ENCODE measurements around the gene MAP3K12.

The MAP3K12 gene

GRCh38 chr12:53478865-53479264 lies 20.4 kb downstream of the MAP3K12 start:
- WGBS: 85% methylated on average over 1 of the region's 1 CpG
- Histone ChIP-seq H2BK120ac (ENCODE audit: low read depth, low read length) (no peak overlapping the region), H3K4me2 (ENCODE audit: low read length, poor library complexity, severe bottlenecking) (no peak overlapping the region), H3K4me1 (ENCODE audit: control insufficient read depth, insufficient read depth, low read depth, low read length) (peaks cover 14% of the 10 kb centered on the region), H3K79me1 (replicated peaks; ENCODE audit: low read length, poor library complexity, severe bottlenecking) (peaks cover 7% of the 10 kb centered on the region), H3K4me3 (ENCODE audit: insufficient read depth in 1 of 2, low read depth in 1 of 2, low read length in 2 of 2) (no peak overlapping the region), H4K8ac (ENCODE audit: low read length) (no peak overlapping the region), H3K4ac (ENCODE audit: low read depth in 1 of 2, low read length in 2 of 2) (no peak overlapping the region), H2BK15ac (ENCODE audit: low read depth, poor library complexity, severe bottlenecking) (no peak overlapping the region), H3K18ac (ENCODE audit: low read depth in 1 of 2, low read length in 2 of 2) (no peak overlapping the region), H3K27me3 (ENCODE audit: control insufficient read depth in 1 of 2, insufficient read depth in 1 of 2, low read length in 2 of 2) (no peaks in the 10 kb centered on the region), H2AK5ac (ENCODE audit: low read length, severe bottlenecking) (no peak overlapping the region), H4K91ac (ENCODE audit: low read length) (no peak overlapping the region), H3K23ac (ENCODE audit: low read length in 2 of 2) (no peak overlapping the region), H2AFZ (ENCODE audit: low read depth, low read length) (no peak overlapping the region), H3K36me3 (ENCODE audit: control insufficient read depth in 1 of 2, insufficient read depth in 2 of 2, low read depth in 1 of 2, low read length in 2 of 2) (peaks cover 51 to 91% of the 10 kb centered on the region in 2 experiments), H3K27ac (ENCODE audit: low read length, poor library complexity, severe bottlenecking) (peak overlapping the region; percentile 28), H3K9me3 (ENCODE audit: control insufficient read depth, low read length) (no peaks in the 10 kb centered on the region), H3K14ac (ENCODE audit: low read length in 2 of 2) (no peak overlapping the region), H2BK12ac (ENCODE audit: low read length in 2 of 2) (no peak overlapping the region), H2BK5ac (ENCODE audit: low read depth, low read length, poor library complexity, severe bottlenecking) (no peak overlapping the region), H3K9ac (ENCODE audit: low read length) (peak overlapping the region; percentile 81)
- DNase-seq: peak; percentile 68

GRCh38 chr12:53476769-53477209 lies 22.5 kb downstream of the MAP3K12 start:
- Histone ChIP-seq H3K4me2 (ENCODE audit: low read length, poor library complexity, severe bottlenecking) (no peak overlapping the region), H2BK12ac (ENCODE audit: low read length in 2 of 2) (no peak overlapping the region), H3K18ac (ENCODE audit: low read depth in 1 of 2, low read length in 2 of 2) (no peak overlapping the region), H3K4me3 (ENCODE audit: insufficient read depth in 1 of 2, low read depth in 1 of 2, low read length in 2 of 2) (no peak overlapping the region), H2AFZ (ENCODE audit: low read depth, low read length) (no peak overlapping the region), H3K4me1 (ENCODE audit: control insufficient read depth, insufficient read depth, low read depth, low read length) (peaks cover 9% of the 10 kb centered on the region), H3K79me1 (replicated peaks; ENCODE audit: low read length, poor library complexity, severe bottlenecking) (peaks cover 3% of the 10 kb centered on the region), H3K9ac (ENCODE audit: low read length) (peak overlapping the region; percentile 72), H3K9me3 (ENCODE audit: control insufficient read depth, low read length) (no peaks in the 10 kb centered on the region), H4K8ac (ENCODE audit: low read length) (no peak overlapping the region), H2BK15ac (ENCODE audit: low read depth, poor library complexity, severe bottlenecking) (no peak overlapping the region), H2BK120ac (ENCODE audit: low read depth, low read length) (no peak overlapping the region), H3K27me3 (ENCODE audit: control insufficient read depth in 1 of 2, insufficient read depth in 1 of 2, low read length in 2 of 2) (no peaks in the 10 kb centered on the region), H2AK5ac (ENCODE audit: low read length, severe bottlenecking) (no peak overlapping the region), H4K91ac (ENCODE audit: low read length) (no peak overlapping the region), H3K4ac (ENCODE audit: low read depth in 1 of 2, low read length in 2 of 2) (no peak overlapping the region), H2BK5ac (ENCODE audit: low read depth, low read length, poor library complexity, severe bottlenecking) (no peak overlapping the region), H3K27ac (ENCODE audit: low read length, poor library complexity, severe bottlenecking) (no peak overlapping the region), H3K23ac (ENCODE audit: low read length in 2 of 2) (no peak overlapping the region), H3K14ac (ENCODE audit: low read length in 2 of 2) (no peak overlapping the region), H3K36me3 (ENCODE audit: control insufficient read depth in 1 of 2, insufficient read depth in 2 of 2, low read depth in 1 of 2, low read length in 2 of 2) (peaks cover 30 to 90% of the 10 kb centered on the region in 2 experiments)
- peak; percentile 56 for DNase-seq
- WGBS: 81% methylated on average over 2 of the region's 2 CpGs

GRCh38 chr12:53474819-53475218 lies 24.4 kb downstream of the MAP3K12 start:
- H3K4me3 ChIP-seq (ENCODE audit: insufficient read depth in 1 of 2, low read depth in 1 of 2, low read length in 2 of 2): no peak overlapping the region
- no peak overlapping the region for H2BK120ac ChIP-seq (ENCODE audit: low read depth, low read length)
- DNase-seq: no peak
- H3K18ac ChIP-seq (ENCODE audit: low read depth in 1 of 2, low read length in 2 of 2): no peak overlapping the region
- 91% methylated on average over 11 of the region's 13 CpGs for WGBS
- no peak overlapping the region for H4K91ac ChIP-seq (ENCODE audit: low read length)
- no peak overlapping the region for H4K8ac ChIP-seq (ENCODE audit: low read length)
- H2BK5ac ChIP-seq (ENCODE audit: low read depth, low read length, poor library complexity, severe bottlenecking): no peak overlapping the region
- H2AFZ ChIP-seq (ENCODE audit: low read depth, low read length): no peak overlapping the region
- H2BK15ac ChIP-seq (ENCODE audit: low read depth, poor library complexity, severe bottlenecking): no peak overlapping the region
- no peaks in the 10 kb centered on the region for H3K27me3 ChIP-seq (ENCODE audit: control insufficient read depth in 1 of 2, insufficient read depth in 1 of 2, low read length in 2 of 2)
- peaks cover 1% of the 10 kb centered on the region for H3K79me1 ChIP-seq (replicated peaks; ENCODE audit: low read length, poor library complexity, severe bottlenecking)
- peak overlapping the region; percentile 72 for H3K9ac ChIP-seq (ENCODE audit: low read length)
- H3K27ac ChIP-seq (ENCODE audit: low read length, poor library complexity, severe bottlenecking): no peak overlapping the region
- H3K4me2 ChIP-seq (ENCODE audit: low read length, poor library complexity, severe bottlenecking): no peak overlapping the region
- H3K9me3 ChIP-seq (ENCODE audit: control insufficient read depth, low read length): no peaks in the 10 kb centered on the region
- peaks cover 30 to 95% of the 10 kb centered on the region in 2 experiments for H3K36me3 ChIP-seq (ENCODE audit: control insufficient read depth in 1 of 2, insufficient read depth in 2 of 2, low read depth in 1 of 2, low read length in 2 of 2)
- H3K23ac ChIP-seq (ENCODE audit: low read length in 2 of 2): no peak overlapping the region
- H3K4ac ChIP-seq (ENCODE audit: low read depth in 1 of 2, low read length in 2 of 2): no peak overlapping the region
- peaks cover 1% of the 10 kb centered on the region for H3K4me1 ChIP-seq (ENCODE audit: control insufficient read depth, insufficient read depth, low read depth, low read length)
- no peak overlapping the region for H2AK5ac ChIP-seq (ENCODE audit: low read length, severe bottlenecking)
- H3K14ac ChIP-seq (ENCODE audit: low read length in 2 of 2): no peak overlapping the region
- H2BK12ac ChIP-seq (ENCODE audit: low read length in 2 of 2): no peak overlapping the region

- Histone ChIP-seq H4K91ac (ENCODE audit: low read length) (no peak overlapping the region), H3K4me1 (ENCODE audit: control insufficient read depth, insufficient read depth, low read depth, low read length) (peaks cover 1% of the 10 kb centered on the region), H2BK12ac (ENCODE audit: low read length in 2 of 2) (no peak overlapping the region), H3K9ac (ENCODE audit: low read length) (peak overlapping the region; percentile 72), H3K14ac (ENCODE audit: low read length in 2 of 2) (no peak overlapping the region), H4K8ac (ENCODE audit: low read length) (no peak overlapping the region), H3K27me3 (ENCODE audit: control insufficient read depth in 1 of 2, insufficient read depth in 1 of 2, low read length in 2 of 2) (no peaks in the 10 kb centered on the region), H2BK120ac (ENCODE audit: low read depth, low read length) (no peak overlapping the region), H3K9me3 (ENCODE audit: control insufficient read depth, low read length) (no peaks in the 10 kb centered on the region), H2BK15ac (ENCODE audit: low read depth, poor library complexity, severe bottlenecking) (no peak overlapping the region), H2BK5ac (ENCODE audit: low read depth, low read length, poor library complexity, severe bottlenecking) (no peak overlapping the region), H3K36me3 (ENCODE audit: control insufficient read depth in 1 of 2, insufficient read depth in 2 of 2, low read depth in 1 of 2, low read length in 2 of 2) (peaks cover 36 to 95% of the 10 kb centered on the region in 2 experiments), H3K18ac (ENCODE audit: low read depth in 1 of 2, low read length in 2 of 2) (no peak overlapping the region), H3K23ac (ENCODE audit: low read length in 2 of 2) (no peak overlapping the region), H2AFZ (ENCODE audit: low read depth, low read length) (no peak overlapping the region), H3K79me1 (replicated peaks; ENCODE audit: low read length, poor library complexity, severe bottlenecking) (peaks cover 1% of the 10 kb centered on the region), H3K4ac (ENCODE audit: low read depth in 1 of 2, low read length in 2 of 2) (no peak overlapping the region), H2AK5ac (ENCODE audit: low read length, severe bottlenecking) (no peak overlapping the region), H3K4me2 (ENCODE audit: low read length, poor library complexity, severe bottlenecking) (no peak overlapping the region), H3K27ac (ENCODE audit: low read length, poor library complexity, severe bottlenecking) (no peak overlapping the region), H3K4me3 (ENCODE audit: insufficient read depth in 1 of 2, low read depth in 1 of 2, low read length in 2 of 2) (no peak overlapping the region)
- no CpG with 5 or more reads among the region's 2 CpGs for WGBS
- no peak for DNase-seq
These were observed 25.2 kb downstream of the MAP3K12 start for GRCh38 chr12:53474077-53474476.

Measured in mesenchymal stem cell (in vitro differentiated cells and primary cell).